ENCODE results near the gene OR10K2.

OR10K2 gene

GRCh38 chr1:158426137-158426536, at the start of gene OR10K2:
Gene OR10K2, minus strand, starts transcription at chr1:158426237. Its CDS starts 5,371 bp downstream, at chr1:158420866.
- no peak for TF ChIP-seq CTCF (conservative IDR thresholded peaks at IDR 0.05)
- no peak within 1 kb of the TSS for H3K27ac ChIP-seq

- TF ChIP-seq CTCF (conservative IDR thresholded peaks at IDR 0.05), result no peak
Measured at GRCh38 chr1:158471920-158472319, 45.9 kb upstream of the OR10K2 start, which contains the start of gene OR10R2. Gene OR10R2, plus strand, starts transcription at chr1:158472220. Its CDS starts 106 bp downstream, at chr1:158472326.

DNA sequence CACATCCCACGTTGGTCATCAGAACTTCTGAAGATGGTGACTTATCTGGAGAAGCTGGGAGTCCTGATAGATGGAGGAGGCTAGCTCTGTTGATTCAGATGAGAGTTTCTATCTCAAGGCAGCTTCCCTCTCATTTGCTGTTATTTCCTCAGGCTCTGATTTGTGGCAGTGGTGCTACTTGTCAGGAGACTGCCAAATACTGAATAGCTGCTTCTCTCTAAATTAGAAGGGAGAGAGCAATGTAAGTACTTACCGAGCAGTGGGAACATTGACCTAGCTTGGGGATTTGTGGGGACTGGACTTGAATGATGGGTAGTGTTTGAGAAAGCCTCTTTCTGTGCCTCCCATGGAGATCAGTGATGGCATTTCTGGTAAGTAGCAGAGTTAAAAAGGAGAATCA, 35.5 kb upstream of the OR10K2 start, which contains the start of gene OR10K1:
TSS of gene OR10K1 (plus strand) at position 301 of the 400 bp plus-strand sequence. CDS start 3,728 bp downstream, outside the sequence.
- H3K27ac ChIP-seq, result no peak within 1 kb of the TSS
- no peak for TF ChIP-seq CTCF (conservative IDR thresholded peaks at IDR 0.05)

More at GRCh38 chr1:158471920-158472319, 45.9 kb upstream of the OR10K2 start, which contains the start of gene OR10R2:
- no peak within 1 kb of the TSS for H3K27ac ChIP-seq

DNA sequence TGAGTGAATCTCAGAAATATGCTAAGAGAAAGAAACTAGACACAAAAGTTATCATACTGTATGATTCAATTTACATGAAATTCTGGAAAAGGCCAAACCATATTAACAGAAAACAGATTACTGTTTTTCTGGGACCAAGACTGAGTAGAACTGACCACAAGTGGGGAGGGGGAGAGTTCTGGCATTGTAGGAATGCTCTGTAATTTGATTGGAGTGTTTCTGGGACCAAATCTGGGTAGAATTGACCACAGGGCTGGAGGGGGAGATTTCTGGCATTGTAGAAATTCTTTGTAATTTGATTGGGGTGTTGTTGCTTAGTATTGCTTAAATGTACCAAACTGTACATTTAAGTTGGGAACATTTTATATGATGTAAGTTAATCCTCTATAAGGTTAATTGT, 32.2 kb upstream of the OR10K2 start:
- TF ChIP-seq CTCF (conservative IDR thresholded peaks at IDR 0.05), result no peak
- no peak overlapping the region for H3K27ac ChIP-seq

DNA sequence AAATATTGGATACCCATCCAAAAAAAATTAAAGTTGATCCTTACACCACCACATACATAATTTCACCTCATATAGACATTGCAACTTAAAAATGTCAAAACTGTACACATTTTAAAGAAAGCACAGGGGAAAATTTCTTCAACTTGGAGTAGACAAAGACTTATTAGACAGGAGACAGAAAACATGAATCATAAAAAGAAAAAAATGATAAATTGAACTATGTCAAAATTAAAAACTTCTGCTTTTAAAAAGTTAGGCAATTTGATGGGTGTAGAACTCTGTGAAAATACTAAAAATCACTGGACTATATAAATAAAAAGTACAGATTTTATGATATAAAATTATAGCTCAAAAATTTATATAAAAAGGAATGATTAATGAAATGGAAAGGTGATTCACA, 31.2 kb upstream of the OR10K2 start:
- no peak for TF ChIP-seq CTCF (conservative IDR thresholded peaks at IDR 0.05)
- no peak overlapping the region for H3K27ac ChIP-seq

DNA sequence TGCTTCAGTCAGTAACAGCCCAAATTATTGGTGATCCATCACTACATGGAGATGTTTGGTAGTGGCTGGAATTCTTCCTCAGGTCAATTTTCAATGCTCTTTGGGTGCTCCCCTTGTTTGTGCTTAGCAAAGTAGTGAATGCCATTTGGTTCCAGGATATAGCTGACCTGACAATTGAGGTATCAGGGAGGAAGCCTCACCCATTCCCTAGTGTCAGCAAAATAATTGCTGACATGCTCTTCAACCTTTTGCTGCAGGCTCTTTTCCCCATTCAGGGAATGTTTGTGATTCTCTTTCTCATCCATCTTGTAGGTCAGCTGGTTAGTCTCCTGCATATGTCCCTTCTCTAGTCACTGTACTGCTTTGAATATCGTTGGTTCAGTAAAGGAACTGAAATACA, 28.5 kb upstream of the OR10K2 start:
- TF ChIP-seq CTCF (conservative IDR thresholded peaks at IDR 0.05), result no peak
- no peak overlapping the region for H3K27ac ChIP-seq

DNA sequence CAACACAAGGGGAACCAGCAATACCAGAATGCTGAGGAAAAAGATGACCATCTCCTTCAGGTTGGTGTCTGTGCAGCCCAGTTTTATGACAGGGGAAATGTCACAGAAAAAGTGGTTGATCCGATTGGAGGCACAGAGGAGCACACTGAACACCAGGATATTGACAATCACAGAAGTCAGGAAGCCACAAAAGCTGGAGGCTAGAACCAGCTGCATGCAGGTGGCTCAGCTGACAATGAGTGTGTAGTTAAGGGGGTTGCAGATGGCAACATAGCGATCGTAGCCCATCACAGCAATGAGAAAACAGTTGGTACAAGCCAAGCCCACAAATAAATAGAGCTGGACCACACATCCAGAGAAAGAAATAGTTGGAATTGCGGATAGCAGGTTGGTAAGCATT, 19.3 kb upstream of the OR10K2 start:
- no peak for TF ChIP-seq CTCF (conservative IDR thresholded peaks at IDR 0.05)
- no peak overlapping the region for H3K27ac ChIP-seq

Data from VCaP (cell line).